CD4-positive, CD25-positive, alpha-beta regulatory T cell (primary cell): ENCODE measurements around the gene FGD5. TPM values are rescaled to one million over a fixed set of nuclear protein-coding genes. Genes with fewer than 3 reads are reported as not detected.

Source experiments
- ATAC-seq, 2 donors: fragments of 150-1000 bp; cut with Tn5 transposase; one replicate each; pipeline ENCODE4 v1.10.0; 2021; ENCODE audit warnings: low read depth in 2 of 2, moderate number of reproducible peaks in 2 of 2, moderate library complexity in 1 of 2
- DNase-seq, 3 donors: peaks; one replicate each; pipeline versions ENCODE4 v3.0.0 to v3.0.0-alpha.2; 2012 to 2022; ENCODE audit warnings: mixed read lengths in 1 of 3
- H3K27ac ChIP-seq: one replicate; pipeline ENCODE4 v1.7.0; 2013; ENCODE audit warnings: mild to moderate bottlenecking, low read length; ENCODE audit not compliant: insufficient read depth, poor library complexity, severe bottlenecking
- H3K27me3 ChIP-seq: one replicate; pipeline ENCODE4 v1.7.0; 2013; ENCODE audit warnings: low read length; ENCODE audit not compliant: control insufficient read depth, insufficient read depth
- H3K36me3 ChIP-seq: one replicate; pipeline ENCODE4 v1.7.0; 2013; ENCODE audit warnings: mild to moderate bottlenecking, low read length, moderate library complexity; ENCODE audit not compliant: control insufficient read depth, insufficient read depth
- H3K4me1 ChIP-seq: 2 replicates; pipeline ENCODE4 v1.7.0; 2013; ENCODE audit warnings: mild to moderate bottlenecking, low read length; ENCODE audit not compliant: insufficient read depth, control insufficient read depth, poor library complexity, severe bottlenecking
- H3K4me3 ChIP-seq: one replicate; pipeline ENCODE4 v1.7.0; 2013; ENCODE audit warnings: low read depth, mild to moderate bottlenecking, low read length, moderate library complexity
- H3K9me3 ChIP-seq, 2 experiments: 1 replicate in 1 of 2; 2 replicates in 1 of 2; pipeline ENCODE4 v1.7.0; 2013; ENCODE audit warnings: low read length in 2 of 2, mild to moderate bottlenecking in 1 of 2, moderate library complexity in 1 of 2; ENCODE audit not compliant: control insufficient read depth in 2 of 2
- H3K27ac Mint-ChIP-seq, 3 donors: one replicate each; pipeline ENCODE4 v1.8.0; 2020 to 2022; ENCODE audit warnings: mild to moderate bottlenecking in 3 of 3, mixed read lengths in 3 of 3, moderate library complexity in 2 of 3
- H3K27me3 Mint-ChIP-seq: one replicate; pipeline ENCODE4 v1.8.0; 2022; ENCODE audit warnings: mild to moderate bottlenecking, mixed read lengths
- H3K36me3 Mint-ChIP-seq: one replicate; pipeline ENCODE4 v1.8.0; 2020; ENCODE audit warnings: mixed read lengths
- H3K4me1 Mint-ChIP-seq, 4 donors: one replicate each; pipeline ENCODE4 v1.8.0; 2020 to 2022; ENCODE audit warnings: mixed read lengths in 4 of 4, mild to moderate bottlenecking in 1 of 4
- H3K4me3 Mint-ChIP-seq, 4 donors: one replicate each; pipeline ENCODE4 v1.8.0; 2020 to 2022; ENCODE audit warnings: mild to moderate bottlenecking in 4 of 4, mixed read lengths in 4 of 4, moderate library complexity in 3 of 4
- H3K9me3 Mint-ChIP-seq, 7 donors: one replicate each; pipeline ENCODE4 v1.8.0; 2020 to 2022; ENCODE audit warnings: mixed read lengths in 7 of 7, mild to moderate bottlenecking in 3 of 7, moderate library complexity in 2 of 7
- polyA plus RNA-seq, 4 donors: library from polyadenylated mRNA; unstranded; fragments of 300-500 nt; fragmentation: Illumina TruSeq; gene quantifications; one replicate each; pipeline ENCODE4 v1.2.3, GENCODE V29; 2021
- total RNA-seq: library from RNA; stranded (reverse); gene quantifications from one replicate; pipeline ENCODE4 v1.2.3, GENCODE V29; 2022

The FGD5 gene
- total and polyA plus RNA-seq, 5 donors from 2014 or later, result 0.13 to 0.79 TPM; not detected in 3

- peaks cover 1% of the 10 kb centered on the region for H3K27me3 ChIP-seq
- H3K36me3 ChIP-seq, result no peaks in the 10 kb centered on the region
- Mint-ChIP-seq H3K27me3 (peaks cover 7% of the 10 kb centered on the region), H3K27ac (no peak overlapping the region), H3K4me1 (no peaks in the 10 kb centered on the region), H3K4me3 (no peak overlapping the region), H3K36me3 (no peaks in the 10 kb centered on the region), H3K9me3 (peaks cover 0 to 4% (median 0%) of the 10 kb centered on the region in 7 donors)
- ATAC-seq, result no peak
- no peaks in the 10 kb centered on the region for H3K4me1 ChIP-seq
- DNase-seq, result no peak
- no peaks in the 10 kb centered on the region for H3K9me3 ChIP-seq
- no peak overlapping the region for H3K4me3 ChIP-seq
- H3K27ac ChIP-seq, result no peak overlapping the region
Measured at GRCh38 chr3:14785207-14786155, 33.3 kb upstream of the FGD5 start.

GRCh38 chr3:14786369-14786768 is 32.4 kb upstream of the FGD5 start:
- no peaks in the 10 kb centered on the region for H3K4me1 ChIP-seq
- ATAC-seq (no peak), DNase-seq (no peak)
- no peaks in the 10 kb centered on the region for H3K36me3 Mint-ChIP-seq
- H3K27me3 ChIP-seq, result peaks cover 2% of the 10 kb centered on the region
- no peak overlapping the region for H3K4me3 Mint-ChIP-seq
- H3K27ac ChIP-seq, result no peak overlapping the region
- no peaks in the 10 kb centered on the region for H3K9me3 ChIP-seq
- H3K9me3 Mint-ChIP-seq, result peaks cover 0 to 4% (median 0%) of the 10 kb centered on the region in 7 donors
- no peaks in the 10 kb centered on the region for H3K4me1 Mint-ChIP-seq
- no peak overlapping the region for H3K27ac Mint-ChIP-seq
- peaks cover 10% of the 10 kb centered on the region for H3K27me3 Mint-ChIP-seq
- H3K4me3 ChIP-seq, result no peak overlapping the region
- H3K36me3 ChIP-seq, result no peaks in the 10 kb centered on the region

GRCh38 chr3:14787630-14788029 is 31.1 kb upstream of the FGD5 start:
- Mint-ChIP-seq H3K4me3 (no peak overlapping the region), H3K36me3 (no peaks in the 10 kb centered on the region), H3K4me1 (no peaks in the 10 kb centered on the region), H3K27me3 (peaks cover 10% of the 10 kb centered on the region), H3K27ac (no peak overlapping the region), H3K9me3 (peaks cover 0 to 4% (median 0%) of the 10 kb centered on the region in 7 donors)
- Histone ChIP-seq H3K27ac (no peak overlapping the region), H3K27me3 (peaks cover 2% of the 10 kb centered on the region), H3K9me3 (no peaks in the 10 kb centered on the region), H3K4me3 (no peak overlapping the region), H3K4me1 (no peaks in the 10 kb centered on the region), H3K36me3 (no peaks in the 10 kb centered on the region)
- ATAC-seq, result no peak
- no peak for DNase-seq

GRCh38 chr3:14788644-14789043 is 30.1 kb upstream of the FGD5 start:
- Mint-ChIP-seq H3K9me3 (peaks cover 0 to 4% (median 0%) of the 10 kb centered on the region in 7 donors), H3K4me1 (no peaks in the 10 kb centered on the region)
- no peak for ATAC-seq

GRCh38 chr3:14789221-14789620 is 29.5 kb upstream of the FGD5 start:
- H3K27me3 ChIP-seq, result peaks cover 2% of the 10 kb centered on the region
- no peaks in the 10 kb centered on the region for H3K9me3 ChIP-seq
- no peaks in the 10 kb centered on the region for H3K36me3 ChIP-seq
- Mint-ChIP-seq H3K4me1 (no peaks in the 10 kb centered on the region), H3K9me3 (peaks cover 0 to 4% (median 0%) of the 10 kb centered on the region in 7 donors), H3K27ac (no peak overlapping the region), H3K27me3 (peaks cover 10% of the 10 kb centered on the region), H3K36me3 (no peaks in the 10 kb centered on the region), H3K4me3 (no peak overlapping the region)
- ATAC-seq (no peak), DNase-seq (no peak)
- no peaks in the 10 kb centered on the region for H3K4me1 ChIP-seq
- no peak overlapping the region for H3K27ac ChIP-seq
- no peak overlapping the region for H3K4me3 ChIP-seq

More at GRCh38 chr3:14788644-14789043, 30.1 kb upstream of the FGD5 start:
- no peaks in the 10 kb centered on the region for H3K36me3 ChIP-seq
- peaks cover 10% of the 10 kb centered on the region for H3K27me3 Mint-ChIP-seq
- peaks cover 2% of the 10 kb centered on the region for H3K27me3 ChIP-seq
- no peaks in the 10 kb centered on the region for H3K36me3 Mint-ChIP-seq
- H3K4me3 ChIP-seq, result no peak overlapping the region
- H3K27ac ChIP-seq, result no peak overlapping the region
- H3K4me1 ChIP-seq, result no peaks in the 10 kb centered on the region
- no peaks in the 10 kb centered on the region for H3K9me3 ChIP-seq
- H3K27ac Mint-ChIP-seq, result no peak overlapping the region
- no peak overlapping the region for H3K4me3 Mint-ChIP-seq
- no peak for DNase-seq

GRCh38 chr3:14789640-14790285 is 29.0 kb upstream of the FGD5 start:
- Histone ChIP-seq H3K9me3 (no peaks in the 10 kb centered on the region), H3K4me3 (no peak overlapping the region), H3K36me3 (no peaks in the 10 kb centered on the region), H3K4me1 (no peaks in the 10 kb centered on the region), H3K27ac (no peak overlapping the region), H3K27me3 (peaks cover 2% of the 10 kb centered on the region)
- Mint-ChIP-seq H3K9me3 (peaks cover 0 to 4% (median 0%) of the 10 kb centered on the region in 7 donors), H3K4me3 (no peak overlapping the region), H3K27me3 (peaks cover 10% of the 10 kb centered on the region), H3K27ac (no peak overlapping the region), H3K4me1 (no peaks in the 10 kb centered on the region), H3K36me3 (no peaks in the 10 kb centered on the region)
- ATAC-seq (no peak), DNase-seq (no peak)

GRCh38 chr3:14791343-14791945 is 27.3 kb upstream of the FGD5 start:
- no peaks in the 10 kb centered on the region for H3K4me1 Mint-ChIP-seq
- H3K36me3 ChIP-seq, result no peaks in the 10 kb centered on the region
- no peak overlapping the region for H3K4me3 ChIP-seq
- H3K27me3 Mint-ChIP-seq, result peaks cover 10% of the 10 kb centered on the region
- peaks cover 0 to 2% (median 0%) of the 10 kb centered on the region in 7 donors for H3K9me3 Mint-ChIP-seq
- DNase-seq (peak in 1 of 3 donors; percentile 35), ATAC-seq (peak in 1 of 2 donors; percentile 18)
- H3K36me3 Mint-ChIP-seq, result no peaks in the 10 kb centered on the region
- H3K27me3 ChIP-seq, result peaks cover 2% of the 10 kb centered on the region
- H3K27ac ChIP-seq, result no peak overlapping the region
- H3K4me3 Mint-ChIP-seq, result no peak overlapping the region
- H3K4me1 ChIP-seq, result no peaks in the 10 kb centered on the region
- no peaks in the 10 kb centered on the region for H3K9me3 ChIP-seq
- H3K27ac Mint-ChIP-seq, result no peak overlapping the region
